ENCODE results near the gene TCF12.

TCF12 gene

DNA sequence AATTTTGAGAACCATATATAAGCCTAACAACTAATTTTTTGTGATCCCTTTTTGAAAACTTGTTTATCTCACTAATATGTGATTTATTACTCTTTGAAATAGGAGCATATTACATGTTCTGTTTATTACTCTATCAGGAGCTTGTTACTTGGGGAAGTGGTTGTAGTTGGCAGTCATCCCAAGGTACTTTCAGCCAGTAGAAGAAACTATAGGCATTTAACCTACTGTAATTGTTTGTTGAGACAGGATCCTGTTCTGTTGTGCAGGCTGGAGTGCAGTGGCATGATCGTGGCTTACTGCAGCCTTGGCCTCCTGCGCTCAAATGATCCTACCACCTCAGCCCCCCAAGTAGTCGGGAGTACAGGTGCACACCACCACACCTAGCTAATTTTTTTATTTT lies 195.6 kb downstream of the TCF12 start:
- no peak for DNase-seq (ENCODE audit: extremely low read depth, low read depth)
- TF ChIP-seq, protein P1, sequence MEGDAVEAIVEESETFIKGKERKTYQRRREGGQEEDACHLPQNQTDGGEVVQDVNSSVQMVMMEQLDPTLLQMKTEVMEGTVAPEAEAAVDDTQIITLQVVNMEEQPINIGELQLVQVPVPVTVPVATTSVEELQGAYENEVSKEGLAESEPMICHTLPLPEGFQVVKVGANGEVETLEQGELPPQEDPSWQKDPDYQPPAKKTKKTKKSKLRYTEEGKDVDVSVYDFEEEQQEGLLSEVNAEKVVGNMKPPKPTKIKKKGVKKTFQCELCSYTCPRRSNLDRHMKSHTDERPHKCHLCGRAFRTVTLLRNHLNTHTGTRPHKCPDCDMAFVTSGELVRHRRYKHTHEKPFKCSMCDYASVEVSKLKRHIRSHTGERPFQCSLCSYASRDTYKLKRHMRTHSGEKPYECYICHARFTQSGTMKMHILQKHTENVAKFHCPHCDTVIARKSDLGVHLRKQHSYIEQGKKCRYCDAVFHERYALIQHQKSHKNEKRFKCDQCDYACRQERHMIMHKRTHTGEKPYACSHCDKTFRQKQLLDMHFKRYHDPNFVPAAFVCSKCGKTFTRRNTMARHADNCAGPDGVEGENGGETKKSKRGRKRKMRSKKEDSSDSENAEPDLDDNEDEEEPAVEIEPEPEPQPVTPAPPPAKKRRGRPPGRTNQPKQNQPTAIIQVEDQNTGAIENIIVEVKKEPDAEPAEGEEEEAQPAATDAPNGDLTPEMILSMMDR (IDR thresholded peaks at IDR 0.05; ENCODE audit: low read depth, low read length), result no peak

DNA sequence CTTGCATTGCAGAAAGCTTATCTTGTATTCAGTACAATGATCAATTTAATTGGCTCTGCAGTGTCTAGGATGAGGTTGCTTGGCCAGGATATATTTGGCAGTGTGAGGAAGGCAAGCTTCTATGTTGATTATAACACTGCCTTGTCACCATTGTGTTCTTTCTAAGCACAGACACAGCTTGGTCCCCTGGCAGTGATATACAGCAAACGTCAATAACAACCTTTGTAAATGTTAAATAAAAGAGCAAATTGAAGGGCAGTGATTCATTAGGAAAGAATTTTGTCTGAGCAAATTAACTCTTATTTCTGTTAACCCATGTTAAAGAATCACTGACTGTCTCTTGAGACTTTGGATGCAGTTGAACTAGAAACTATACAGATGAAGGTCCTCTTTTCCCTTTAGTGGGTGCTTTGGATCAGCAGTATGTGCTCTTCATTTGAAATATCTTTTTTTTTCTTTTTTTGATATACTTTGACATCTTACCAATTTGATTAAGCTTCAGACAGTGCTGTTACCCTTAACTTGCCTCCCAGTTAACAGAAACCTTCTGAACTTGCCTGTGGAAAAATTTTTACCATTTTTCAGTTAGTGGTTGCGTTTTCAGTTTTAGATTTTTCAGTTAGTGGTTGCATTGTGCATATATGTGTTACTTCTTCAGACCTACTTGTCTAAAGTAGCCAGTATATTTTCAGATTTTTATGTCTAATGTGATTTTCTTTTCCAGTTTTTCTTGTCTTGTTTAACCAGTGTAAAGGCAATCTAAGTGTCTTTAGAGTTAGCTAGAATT lies 199.8 kb downstream of the TCF12 start:
- TF ChIP-seq, protein P1 (IDR thresholded peaks at IDR 0.05; ENCODE audit: low read depth, low read length), result no peak
- DNase-seq (ENCODE audit: extremely low read depth, low read depth), result no peak

DNA sequence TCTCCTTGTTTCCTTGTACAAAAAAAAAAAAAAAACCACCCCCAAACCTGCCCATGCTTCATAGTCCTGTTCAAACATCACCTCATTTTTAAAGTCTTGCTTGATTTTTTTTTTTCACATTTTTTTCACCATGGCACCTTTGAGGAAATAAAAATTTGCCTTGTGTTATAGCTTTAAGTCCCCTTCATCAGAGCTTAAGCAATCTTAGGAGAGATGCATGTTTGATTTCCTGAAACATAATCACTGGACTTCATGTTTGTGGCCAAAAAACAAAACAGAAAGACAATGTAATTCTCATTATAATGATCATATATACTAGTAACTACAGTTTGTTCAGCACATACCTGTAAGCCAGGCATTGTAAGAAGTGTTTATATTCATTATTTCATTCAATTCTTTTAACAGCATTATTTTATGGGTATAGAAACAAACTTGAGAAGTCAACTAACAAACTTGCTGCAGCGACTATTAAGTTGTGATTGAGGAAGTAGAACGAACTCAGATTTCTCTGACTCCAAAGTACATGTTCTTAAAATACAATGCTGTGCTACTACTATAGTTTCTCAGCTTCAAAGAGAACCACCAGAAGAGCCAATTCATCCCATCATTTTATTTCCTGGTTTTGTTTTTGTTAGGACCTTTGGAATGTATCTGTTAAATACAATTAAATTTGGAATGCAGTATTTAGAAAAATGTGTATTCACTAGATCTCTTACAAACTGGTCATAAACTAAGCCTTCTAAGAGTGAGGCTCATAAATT lies 203.8 kb downstream of the TCF12 start:
- TF ChIP-seq, protein P1 (IDR thresholded peaks at IDR 0.05; ENCODE audit: low read depth, low read length), result no peak
- no peak for DNase-seq (ENCODE audit: extremely low read depth, low read depth)

DNA sequence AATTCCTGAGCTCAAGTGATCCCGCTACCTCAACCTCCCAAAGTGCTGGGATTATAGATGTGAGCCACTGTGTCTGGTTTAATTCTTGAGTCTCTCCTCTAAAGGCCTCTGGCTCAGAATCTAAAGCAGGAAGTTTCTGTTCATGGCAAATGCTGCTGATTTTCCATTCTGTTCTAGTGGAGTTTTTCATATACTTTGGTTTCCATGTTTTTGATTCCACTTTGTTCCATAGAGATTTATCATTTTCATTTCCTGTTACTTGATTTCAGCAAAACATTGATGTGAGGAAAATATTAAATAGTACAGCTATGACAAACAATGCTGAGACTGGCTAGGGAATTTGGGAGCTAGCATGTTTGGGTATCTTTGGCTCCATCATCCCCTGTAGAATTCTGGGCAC lies 205.6 kb downstream of the TCF12 start:
- TF ChIP-seq, protein P1 (IDR thresholded peaks at IDR 0.05; ENCODE audit: low read depth, low read length), result no peak
- DNase-seq (ENCODE audit: extremely low read depth, low read depth), result no peak

DNA sequence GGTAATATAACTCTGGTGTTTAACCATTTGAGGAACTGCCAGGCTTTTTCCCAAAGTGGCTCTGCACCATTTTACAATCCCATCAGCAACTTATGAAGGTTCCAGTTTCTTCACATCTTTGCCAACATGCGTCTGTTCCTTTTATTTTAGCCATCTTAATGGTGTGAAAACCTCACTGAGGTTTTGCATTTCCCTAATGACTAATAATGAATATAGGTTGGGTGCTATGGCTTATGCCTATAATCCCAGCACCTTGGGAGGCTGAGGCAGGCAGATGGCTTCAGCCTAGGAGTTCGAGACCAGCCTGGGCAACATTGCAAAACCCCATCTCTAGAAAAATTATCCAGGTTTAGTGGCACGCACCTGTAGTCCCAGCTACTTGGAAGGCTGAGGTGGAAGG lies 210.6 kb downstream of the TCF12 start:
- DNase-seq (ENCODE audit: extremely low read depth, low read depth), result no peak
- TF ChIP-seq, protein P1 (IDR thresholded peaks at IDR 0.05; ENCODE audit: low read depth, low read length), result no peak

DNA sequence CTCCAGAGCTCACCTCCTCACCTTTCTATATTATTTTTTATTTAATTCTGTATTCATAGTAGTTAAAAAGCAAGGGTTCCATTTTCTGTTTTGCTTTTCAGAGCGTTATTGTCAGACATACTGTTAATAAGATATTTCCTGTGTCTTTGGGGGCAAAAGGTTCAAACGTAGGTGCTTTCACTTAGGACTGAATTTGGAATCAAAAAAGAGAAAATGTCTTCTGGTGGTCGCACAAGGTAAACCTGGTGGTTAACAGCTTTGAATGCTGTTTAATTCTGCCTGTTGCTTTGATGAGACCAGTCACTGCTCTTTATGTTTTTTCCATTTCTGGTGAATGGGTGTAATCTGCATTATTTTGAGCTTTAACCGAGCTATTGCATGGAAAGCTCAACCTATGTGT lies 212.5 kb downstream of the TCF12 start:
- TF ChIP-seq, protein P1 (IDR thresholded peaks at IDR 0.05; ENCODE audit: low read depth, low read length), result no peak
- no peak for DNase-seq (ENCODE audit: extremely low read depth, low read depth)

Data from AG09319 (cell line).